K562 (cell line): Measurements from ENCODE around the gene GABPB2. TPM values are rescaled to one million over a fixed set of nuclear protein-coding genes. Genes with fewer than 3 reads are reported as not detected.

Experiments
- ATAC-seq: fragments of 200-7000 bp; cut with Tn5 transposase; 3 replicates; pipeline ENCODE4 v1.9.1; 2020; ENCODE audit warnings: moderate library complexity
- BruUV-seq: library from RNA; stranded (reverse); fragments of 400-500 nt; replicated peaks from 2 replicates; lab custom pipeline; 2021; lab: Mats Ljungman, UMichigan
- CTCF ChIA-PET: fragments of 300-600 bp; formaldehyde crosslinking; extraction: SDS; loops from one replicate; lab custom pipeline; 2021; ENCODE audit warnings: low intra/inter-chr PET ratio; lab: Yijun Ruan, JAX
- POLR2A ChIA-PET: fragments of 300-600, 350-650 bp; sonication (Branson Sonifier 250); formaldehyde crosslinking; extraction: SDS; loops from one replicate; lab custom pipeline; 2021; ENCODE audit warnings: antibody characterized with exemption, inconsistent platforms; lab: Yijun Ruan, JAX
- DNase-seq, 4 experiments: peaks; one replicate each; pipeline versions ENCODE4 v3.0.0 to v3.0.0-alpha.2; 2011 to 2018; ENCODE audit warnings: low spot score in 3 of 4, mixed read lengths in 3 of 4; ENCODE audit errors: extremely low read depth in 1 of 4
- FAIRE-seq: peaks from 2 replicates; lab custom pipeline; 2011; peaks lifted over from hg19 to GRCh38; lab: Jason Lieb, UNC
- H2AFZ ChIP-seq: 2 replicates; pipeline ENCODE4 v1.6.0; 2011; ENCODE audit warnings: low read depth, low read length, control low read depth, inconsistent platforms
- H3K27ac ChIP-seq: fragments of 200-600 bp; 3 replicates; pipeline ENCODE4 v1.8.0; 2011; ENCODE audit warnings: low read depth, mild to moderate bottlenecking, control low read depth, inconsistent platforms, low read length, moderate library complexity, mixed read lengths; ENCODE audit errors: extremely low read depth
- H3K27me3 ChIP-seq, 2 experiments: fragments of 300-600 bp in 1 of 2; 2 replicates in 1 of 2; 3 replicates in 1 of 2; pipeline versions ENCODE4 v1.6.0 to v1.8.0; 2011; ENCODE audit warnings: inconsistent platforms in 2 of 2, low read length in 2 of 2, mild to moderate bottlenecking in 1 of 2, mixed read lengths in 1 of 2, moderate library complexity in 1 of 2; ENCODE audit not compliant: control insufficient read depth in 2 of 2, insufficient read depth in 2 of 2
- H3K36me3 ChIP-seq: fragments of 300-600 bp; 3 replicates; pipeline ENCODE4 v1.8.0; 2011; ENCODE audit warnings: mild to moderate bottlenecking, low read length, inconsistent platforms; ENCODE audit not compliant: control insufficient read depth, insufficient read depth
- H3K4me1 ChIP-seq, 2 experiments: fragments of 200-600 bp in 1 of 2; replicated peaks in 1 of 2; 2 replicates in 1 of 2; 3 replicates in 1 of 2; pipeline versions ENCODE4 v1.5.1 to v1.8.0; 2011; ENCODE audit warnings: inconsistent platforms in 2 of 2, low read length in 2 of 2, mild to moderate bottlenecking in 1 of 2, mixed read lengths in 1 of 2, moderate library complexity in 1 of 2; ENCODE audit not compliant: control insufficient read depth in 2 of 2, insufficient read depth in 2 of 2
- H3K4me2 ChIP-seq: 2 replicates; pipeline ENCODE4 v1.6.1; 2011; ENCODE audit warnings: low read length, control low read depth, inconsistent platforms, mixed read lengths; ENCODE audit not compliant: insufficient read depth
- H3K4me3 ChIP-seq: fragments of 200-600 bp; sonication (generic), shearing (Covaris generic); 2 replicates; pipeline ENCODE4 v1.5.1; 2016; ENCODE audit warnings: control low read depth, inconsistent platforms
- H3K79me2 ChIP-seq: fragments of 200-600 bp; 3 replicates; pipeline ENCODE4 v1.8.0; 2011; ENCODE audit warnings: low read length, inconsistent platforms; ENCODE audit not compliant: control insufficient read depth, insufficient read depth
- H3K9ac ChIP-seq, 2 experiments: 2 replicates each; pipeline versions ENCODE4 v1.6.0 to v1.6.1; 2011; ENCODE audit warnings: low read depth in 2 of 2, low read length in 2 of 2, control low read depth in 1 of 2, inconsistent platforms in 1 of 2, mild to moderate bottlenecking in 1 of 2, mixed read lengths in 1 of 2; ENCODE audit not compliant: insufficient read depth in 1 of 2
- H3K9me1 ChIP-seq: one replicate; pipeline ENCODE4 v1.6.0; 2011; ENCODE audit warnings: inconsistent platforms, mild to moderate bottlenecking, low read length, moderate library complexity; ENCODE audit not compliant: control insufficient read depth, insufficient read depth
- H3K9me3 ChIP-seq: replicated peaks from 2 replicates; pipeline ENCODE4 v1.5.1; 2011; ENCODE audit warnings: low read depth, low read length, inconsistent platforms; ENCODE audit not compliant: control insufficient read depth, insufficient read depth
- H4K20me1 ChIP-seq: replicated peaks from 2 replicates; pipeline ENCODE4 v1.6.1; 2011; ENCODE audit warnings: low read length, inconsistent platforms, mixed read lengths; ENCODE audit not compliant: control insufficient read depth, insufficient read depth
- CHD2 ChIP-seq: IDR thresholded peaks from 2 replicates; pipeline ENCODE4 v1.6.1; 2011; ENCODE audit warnings: low read depth, low read length
- HMG20B ChIP-seq: fragments of 250-450 bp; sonication (Bioruptor Pico); IDR thresholded peaks from 2 replicates; pipeline ENCODE4 v1.5.0; 2021; ENCODE audit warnings: mild to moderate bottlenecking
- KLF6 ChIP-seq: fragments of 250-450 bp; sonication (Bioruptor Pico); IDR thresholded peaks from 2 replicates; pipeline ENCODE4 v1.4.0; 2020; ENCODE audit warnings: mild to moderate bottlenecking, moderate library complexity, borderline replicate concordance
- LARP7 ChIP-seq: fragments of 450-650 bp; IDR thresholded peaks from 2 replicates; pipeline ENCODE4 v1.6.1; 2016
- MEIS2 ChIP-seq: fragments of 450-650 bp; IDR thresholded peaks from 2 replicates; pipeline ENCODE4 v1.6.1; 2014; ENCODE audit warnings: mild to moderate bottlenecking; ENCODE audit not compliant: partially characterized antibody
- SMAD2 ChIP-seq: fragments of 150-350 bp; IDR thresholded peaks from 2 replicates; pipeline ENCODE4 v1.6.1; 2014; ENCODE audit warnings: low read depth, mild to moderate bottlenecking, low read length
- SRSF7 ChIP-seq: fragments of 200-400 bp; formaldehyde crosslinking; optimal IDR thresholded peaks from 2 replicates; pipeline ENCODE3; 2017; ENCODE audit warnings: mild to moderate bottlenecking, low read depth, low read length
- ZNF75A ChIP-seq: fragments of 450-650 bp; formaldehyde crosslinking; IDR thresholded peaks from 2 replicates; pipeline ENCODE4 v1.4.0; 2020; ENCODE audit warnings: mild to moderate bottlenecking
- WGBS: fragments of 100-300 bp; shearing (Covaris generic); methylation state at CpG from one replicate; pipeline ENCODE4 v1.1.6; 2016; ENCODE audit warnings: low coverage, mixed read lengths; ENCODE audit not compliant: insufficient coverage; ENCODE audit errors: missing lambda C conversion rate; 5-methylcytosine and 5-hydroxymethylcytosine counted together
- in situ Hi-C: fragments of 300-500 bp; cut with MboI; formaldehyde crosslinking; loops from 4 replicates; pipeline ENCODE4 v1.15.0; 2018; ENCODE audit warnings: inconsistent platforms, mixed read lengths
- intact Hi-C: fragments of 100-400 bp; cut with micrococcal nuclease; formaldehyde crosslinking; loops from 2 replicates; pipeline ENCODE4 v1.14.2; 2022
- polyA plus RNA-seq, 8 experiments: library from polyadenylated mRNA; depleted of rRNA in 4 of 8; stranded (reverse) in 5 of 8; unstranded in 3 of 8; fragments of >200 nt; fragmentation: Nextera tagmentation in 2 of 8; fragmentation: Illumina TruSeq in 1 of 8; extraction: Ambion mirVana in 2 of 8; extraction: Trizol in 1 of 8; gene quantifications; 2 replicates each; pipeline versions ENCODE4 v1.2.1 to v1.2.3, GENCODE V29; 2011 to 2014; ENCODE audit warnings: inconsistent platforms in 1 of 8, missing spikeins in 1 of 8
- small RNA-seq: library from RNA; depleted of rRNA; stranded (forward); fragments of <200 nt; gene quantifications from one replicate; pipeline ENCODE3, GENCODE V24; 2014
- total RNA-seq, 7 experiments: library from RNA; depleted of rRNA in 6 of 7; stranded (reverse); fragments of >200 nt in 6 of 7; fragmentation: Illumina TruSeq in 2 of 7; extraction: Trizol in 2 of 7; gene quantifications; 2 replicates each; pipeline versions ENCODE4 v1.2.1 to v1.2.3, GENCODE V29; 2011 to 2021; ENCODE audit warnings: low replicate concordance in 1 of 7

Gene GABPB2
- total and polyA plus RNA-seq, 9 of the 15 experiments (the other 6 are each of a cell fraction or from before 2014, with no cell fraction given) = 2.2 to 13.3 (median 6.1) TPM

DNA sequence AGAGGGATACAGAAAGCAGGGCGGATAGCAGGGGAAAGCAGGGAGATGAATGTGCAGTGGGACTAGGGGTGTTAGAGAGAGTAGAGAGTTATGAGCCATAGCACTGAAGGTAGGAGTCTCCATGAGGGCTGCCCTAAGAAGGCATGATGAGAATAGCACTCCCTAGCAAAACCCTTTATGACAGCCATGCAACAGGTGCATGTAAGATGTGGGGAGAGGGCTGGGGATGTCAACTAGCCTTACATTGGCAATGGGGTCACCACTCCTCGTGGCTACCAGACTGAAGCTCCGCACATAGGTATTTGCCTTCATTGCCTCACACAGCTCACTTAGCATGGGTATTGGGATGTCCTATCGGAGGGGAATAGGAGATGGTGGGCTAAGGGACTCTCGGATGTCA lies 100.6 kb downstream of the GABPB2 start:
- no peak overlapping the region for H3K9ac ChIP-seq
- DNase-seq = no peak
- ChIA-PET CTCF (no interaction called here), POLR2A (interaction anchor here (0.6 to 1.3 kb wide), 3 partner anchors 18 to 49 kb away, joined by 4 to 5 read pairs (median 4); partner anchors contain the start of gene VPS72)
- H3K4me2 ChIP-seq = no peak overlapping the region
- no peak overlapping the region for H2AFZ ChIP-seq
- H3K27me3 ChIP-seq = no peaks in the 10 kb centered on the region
- peaks cover 11% of the 10 kb centered on the region for H3K79me2 ChIP-seq
- no peak overlapping the region for H3K4me3 ChIP-seq
- 75% methylated on average over 5 of the region's 5 CpGs for WGBS
- BruUV-seq = no TSS peak
- H3K9me1 ChIP-seq = no peaks in the 10 kb centered on the region
- no peak overlapping the region for H3K27ac ChIP-seq
- TF ChIP-seq HMG20B (CRISPR knock-in tag) (no peak), LARP7 (no peak), KLF6 (CRISPR knock-in tag) (no peak), SRSF7 (no peak), ZNF75A (CRISPR knock-in tag) (no peak), MEIS2 (no peak), CHD2 (no peak), SMAD2 (no peak)
- intact Hi-C loops (no loop called here), in situ Hi-C loops (no loop called here)
- no peak for ATAC-seq
- no peak for FAIRE-seq
- H3K9me3 ChIP-seq = no peaks in the 10 kb centered on the region
- peaks cover 7 to 10% of the 10 kb centered on the region in 2 experiments; a peak in 4 of 5 replicates for H3K4me1 ChIP-seq
- no peaks in the 10 kb centered on the region for H4K20me1 ChIP-seq
- peaks cover 47% of the 10 kb centered on the region; the same call in 2 of the 3 replicates for H3K36me3 ChIP-seq

Small RNA genes within 50 kb of the gene (small RNA-seq; reads per million reads assigned to genes)
- not detected for gene RNU6-884P

Other genes with a start within 250 kb of the GABPB2 start
Only the 7 nearest of the 20 such genes appear.
- 6.0 and 8.2 TPM in 2 replicates for gene MINDY1, start 63.9 kb upstream of the GABPB2 start, total RNA-seq (2014; rRNA removed)
- gene MINDY1, start 63.9 kb upstream of the GABPB2 start, total RNA-seq (2014; rRNA removed; fragmentation: Illumina TruSeq; extraction: Trizol) = 5.6 TPM in 2 replicates
- gene MINDY1, start 63.9 kb upstream of the GABPB2 start, total RNA-seq (2015; rRNA removed; fragmentation: Illumina TruSeq; extraction: Trizol) = 5.9 and 6.7 TPM in 2 replicates
- 8.6 and 9.8 TPM in 2 replicates for gene MINDY1, start 63.9 kb upstream of the GABPB2 start, total RNA-seq (2021)
- gene MINDY1, start 63.9 kb upstream of the GABPB2 start, polyA plus RNA-seq (2011; rRNA removed) = 4.3 and 5.4 TPM in 2 replicates
- gene MINDY1, start 63.9 kb upstream of the GABPB2 start, polyA plus RNA-seq (2014; fragmentation: Illumina TruSeq; extraction: Trizol) = 9.1 and 11.0 TPM in 2 replicates
- 1 to 10 TPM in 1 of 2 experiments, under 1 TPM in 1; 0.49 to 1.4 TPM for gene MINDY1, start 63.9 kb upstream of the GABPB2 start, polyA plus RNA-seq (2014; fragmentation: Nextera tagmentation; extraction: Ambion mirVana)
- 6.0 and 6.1 TPM in 2 replicates for gene MINDY1, start 63.9 kb upstream of the GABPB2 start, polyA plus RNA-seq (2014; rRNA removed)
- 20.8 and 24.8 TPM in 2 replicates for gene PRUNE1, start 62.3 kb upstream of the GABPB2 start, total RNA-seq (2014; rRNA removed)
- gene PRUNE1, start 62.3 kb upstream of the GABPB2 start, total RNA-seq (2014; rRNA removed; fragmentation: Illumina TruSeq; extraction: Trizol) = 23.1 and 25.4 TPM in 2 replicates
- 23.2 and 25.4 TPM in 2 replicates for gene PRUNE1, start 62.3 kb upstream of the GABPB2 start, total RNA-seq (2015; rRNA removed; fragmentation: Illumina TruSeq; extraction: Trizol)
- 26.2 and 26.6 TPM in 2 replicates for gene PRUNE1, start 62.3 kb upstream of the GABPB2 start, total RNA-seq (2021)
- gene PRUNE1, start 62.3 kb upstream of the GABPB2 start, polyA plus RNA-seq (2011; rRNA removed) = 48.3 and 49.9 TPM in 2 replicates
- gene PRUNE1, start 62.3 kb upstream of the GABPB2 start, polyA plus RNA-seq (2014; fragmentation: Illumina TruSeq; extraction: Trizol) = 33.7 and 43.4 TPM in 2 replicates
- gene PRUNE1, start 62.3 kb upstream of the GABPB2 start, polyA plus RNA-seq (2014; fragmentation: Nextera tagmentation; extraction: Ambion mirVana) = 10 to 100 TPM; 16.7 to 27.7 TPM
- gene PRUNE1, start 62.3 kb upstream of the GABPB2 start, polyA plus RNA-seq (2014; rRNA removed) = 26.2 and 26.7 TPM in 2 replicates
- 0.49 and 0.68 TPM in 2 replicates for gene BNIPL, start 34.2 kb upstream of the GABPB2 start, total RNA-seq (2014; rRNA removed)
- 0.55 and 0.67 TPM in 2 replicates for gene BNIPL, start 34.2 kb upstream of the GABPB2 start, total RNA-seq (2014; rRNA removed; fragmentation: Illumina TruSeq; extraction: Trizol)
- 0.54 and 0.90 TPM in 2 replicates for gene BNIPL, start 34.2 kb upstream of the GABPB2 start, total RNA-seq (2015; rRNA removed; fragmentation: Illumina TruSeq; extraction: Trizol)
- gene BNIPL, start 34.2 kb upstream of the GABPB2 start, total RNA-seq (2021) = 0.47 and 0.84 TPM in 2 replicates
- 1.3 and 2.5 TPM in 2 replicates for gene BNIPL, start 34.2 kb upstream of the GABPB2 start, polyA plus RNA-seq (2011; rRNA removed)
- gene BNIPL, start 34.2 kb upstream of the GABPB2 start, polyA plus RNA-seq (2014; fragmentation: Illumina TruSeq; extraction: Trizol) = 0.53 and 0.98 TPM in 2 replicates
- under 1 TPM; 0.08 to 0.31 TPM for gene BNIPL, start 34.2 kb upstream of the GABPB2 start, polyA plus RNA-seq (2014; fragmentation: Nextera tagmentation; extraction: Ambion mirVana)
- 0.73 and 1.4 TPM in 2 replicates for gene BNIPL, start 34.2 kb upstream of the GABPB2 start, polyA plus RNA-seq (2014; rRNA removed)
- 1.2 TPM in 2 replicates for gene C1orf56, start 23.0 kb upstream of the GABPB2 start, total RNA-seq (2014; rRNA removed)
- 0.16 and 0.18 TPM in 2 replicates for gene C1orf56, start 23.0 kb upstream of the GABPB2 start, total RNA-seq (2014; rRNA removed; fragmentation: Illumina TruSeq; extraction: Trizol)
- gene C1orf56, start 23.0 kb upstream of the GABPB2 start, total RNA-seq (2015; rRNA removed; fragmentation: Illumina TruSeq; extraction: Trizol) = 0.49 and 1.5 TPM in 2 replicates
- 1.1 and 1.3 TPM in 2 replicates for gene C1orf56, start 23.0 kb upstream of the GABPB2 start, total RNA-seq (2021)
- 0.39 and 0.74 TPM in 2 replicates for gene C1orf56, start 23.0 kb upstream of the GABPB2 start, polyA plus RNA-seq (2011; rRNA removed)
- 0.39 and 0.61 TPM in 2 replicates for gene C1orf56, start 23.0 kb upstream of the GABPB2 start, polyA plus RNA-seq (2014; fragmentation: Illumina TruSeq; extraction: Trizol)
- gene C1orf56, start 23.0 kb upstream of the GABPB2 start, polyA plus RNA-seq (2014; fragmentation: Nextera tagmentation; extraction: Ambion mirVana) = 10 to 100 TPM in 1 of 2 experiments, 1 to 10 TPM in 1; 5.2 to 15.7 TPM
- gene C1orf56, start 23.0 kb upstream of the GABPB2 start, polyA plus RNA-seq (2014; rRNA removed) = 0.58 and 0.61 TPM in 2 replicates
- gene CDC42SE1, start 11.1 kb upstream of the GABPB2 start, total RNA-seq (2014; rRNA removed) = 89.9 and 103 TPM in 2 replicates
- 130 and 143 TPM in 2 replicates for gene CDC42SE1, start 11.1 kb upstream of the GABPB2 start, total RNA-seq (2014; rRNA removed; fragmentation: Illumina TruSeq; extraction: Trizol)
- 108 and 113 TPM in 2 replicates for gene CDC42SE1, start 11.1 kb upstream of the GABPB2 start, total RNA-seq (2015; rRNA removed; fragmentation: Illumina TruSeq; extraction: Trizol)
- gene CDC42SE1, start 11.1 kb upstream of the GABPB2 start, total RNA-seq (2021) = 124 and 133 TPM in 2 replicates
- gene CDC42SE1, start 11.1 kb upstream of the GABPB2 start, polyA plus RNA-seq (2011; rRNA removed) = 189 and 227 TPM in 2 replicates
- 137 and 146 TPM in 2 replicates for gene CDC42SE1, start 11.1 kb upstream of the GABPB2 start, polyA plus RNA-seq (2014; fragmentation: Illumina TruSeq; extraction: Trizol)
- gene CDC42SE1, start 11.1 kb upstream of the GABPB2 start, polyA plus RNA-seq (2014; fragmentation: Nextera tagmentation; extraction: Ambion mirVana) = 100 to 1,000 TPM in 1 of 2 experiments, 10 to 100 TPM in 1; 78.1 to 114 TPM
- gene CDC42SE1, start 11.1 kb upstream of the GABPB2 start, polyA plus RNA-seq (2014; rRNA removed) = 86.8 and 104 TPM in 2 replicates
- 12.1 and 14.1 TPM in 2 replicates for gene MLLT11, start 10.4 kb upstream of the GABPB2 start, total RNA-seq (2014; rRNA removed)
- gene MLLT11, start 10.4 kb upstream of the GABPB2 start, total RNA-seq (2014; rRNA removed; fragmentation: Illumina TruSeq; extraction: Trizol) = 18.9 and 21.8 TPM in 2 replicates
- gene MLLT11, start 10.4 kb upstream of the GABPB2 start, total RNA-seq (2015; rRNA removed; fragmentation: Illumina TruSeq; extraction: Trizol) = 15.1 and 16.5 TPM in 2 replicates
- 19.4 and 20.5 TPM in 2 replicates for gene MLLT11, start 10.4 kb upstream of the GABPB2 start, total RNA-seq (2021)
- gene MLLT11, start 10.4 kb upstream of the GABPB2 start, polyA plus RNA-seq (2011; rRNA removed) = 39.1 and 49.6 TPM in 2 replicates
- gene MLLT11, start 10.4 kb upstream of the GABPB2 start, polyA plus RNA-seq (2014; fragmentation: Illumina TruSeq; extraction: Trizol) = 37.1 and 40.4 TPM in 2 replicates
- 10 to 100 TPM; 70.0 to 91.0 TPM for gene MLLT11, start 10.4 kb upstream of the GABPB2 start, polyA plus RNA-seq (2014; fragmentation: Nextera tagmentation; extraction: Ambion mirVana)
- 22.0 and 23.8 TPM in 2 replicates for gene MLLT11, start 10.4 kb upstream of the GABPB2 start, polyA plus RNA-seq (2014; rRNA removed)
- 0.95 and 2.3 TPM in 2 replicates for gene SEMA6C, start 75.9 kb downstream of the GABPB2 start, total RNA-seq (2014; rRNA removed)
- 0.55 and 1.4 TPM in 2 replicates for gene SEMA6C, start 75.9 kb downstream of the GABPB2 start, total RNA-seq (2014; rRNA removed; fragmentation: Illumina TruSeq; extraction: Trizol)
- 0.49 and 0.72 TPM in 2 replicates for gene SEMA6C, start 75.9 kb downstream of the GABPB2 start, total RNA-seq (2015; rRNA removed; fragmentation: Illumina TruSeq; extraction: Trizol)
- 4.3 and 4.6 TPM in 2 replicates for gene SEMA6C, start 75.9 kb downstream of the GABPB2 start, total RNA-seq (2021)
- 1.8 and 1.9 TPM in 2 replicates for gene SEMA6C, start 75.9 kb downstream of the GABPB2 start, polyA plus RNA-seq (2011; rRNA removed)
- gene SEMA6C, start 75.9 kb downstream of the GABPB2 start, polyA plus RNA-seq (2014; fragmentation: Illumina TruSeq; extraction: Trizol) = 1.5 and 2.0 TPM in 2 replicates
- under 1 TPM; 0.03 to 0.11 TPM for gene SEMA6C, start 75.9 kb downstream of the GABPB2 start, polyA plus RNA-seq (2014; fragmentation: Nextera tagmentation; extraction: Ambion mirVana)
- gene SEMA6C, start 75.9 kb downstream of the GABPB2 start, polyA plus RNA-seq (2014; rRNA removed) = 2.7 and 3.3 TPM in 2 replicates